Activated naive CD4-positive, alpha-beta T cell treated with Interleukin-2 at 50 U/mL for 16 hours (primary cell): Measurements from ENCODE around the gene ARHGEF12.
A peak's percentile ranks its signal among the peaks of the same experiment; 100 is the strongest.

Source experiments
- DNase-seq: peaks from one replicate; pipeline ENCODE4 v3.0.0-alpha.2; 2020

The ARHGEF12 gene

GRCh38 chr11:120335908-120336640 is at the start of gene ARHGEF12:
Gene ARHGEF12, plus strand, starts transcription at chr11:120336413. Its CDS starts 831 bp downstream, at chr11:120337244.
- peak; percentile 83 for DNase-seq

- DNase-seq, result no peak
These were observed 48.2 kb upstream of the ARHGEF12 start for GRCh38 chr11:120288021-120288420.

- no peak for DNase-seq
These were observed 46.8 kb upstream of the ARHGEF12 start for GRCh38 chr11:120289426-120289825.

- no peak for DNase-seq
These were observed 45.3 kb upstream of the ARHGEF12 start for GRCh38 chr11:120290956-120291355.

- DNase-seq, result no peak
These were observed 43.0 kb upstream of the ARHGEF12 start for GRCh38 chr11:120293038-120293800.

- no peak for DNase-seq
These were observed 42.1 kb upstream of the ARHGEF12 start for GRCh38 chr11:120294096-120294495.

- no peak for DNase-seq
These were observed 41.1 kb upstream of the ARHGEF12 start for GRCh38 chr11:120295099-120295498.

GRCh38 chr11:120296554-120296953 is 39.7 kb upstream of the ARHGEF12 start:
- no peak for DNase-seq

GRCh38 chr11:120298461-120298860 is 37.8 kb upstream of the ARHGEF12 start:
- DNase-seq, result no peak

GRCh38 chr11:120302001-120302805 is 34.0 kb upstream of the ARHGEF12 start:
- DNase-seq, result no peak

- DNase-seq, result peak; percentile 66
These were observed 33.1 kb upstream of the ARHGEF12 start for GRCh38 chr11:120303004-120303637.

GRCh38 chr11:120304526-120304925 is 31.7 kb upstream of the ARHGEF12 start:
- DNase-seq, result no peak

GRCh38 chr11:120305286-120305685 is 30.9 kb upstream of the ARHGEF12 start:
- no peak for DNase-seq

GRCh38 chr11:120306519-120307242 is 29.5 kb upstream of the ARHGEF12 start:
- DNase-seq, result no peak

- DNase-seq, result no peak
These were observed 28.7 kb upstream of the ARHGEF12 start for GRCh38 chr11:120307476-120307875.

- DNase-seq, result no peak
These were observed 28.1 kb upstream of the ARHGEF12 start for GRCh38 chr11:120308081-120308480.

- DNase-seq, result no peak
These were observed 25.3 kb upstream of the ARHGEF12 start for GRCh38 chr11:120310870-120311269.

- DNase-seq, result no peak
These were observed 21.4 kb upstream of the ARHGEF12 start for GRCh38 chr11:120314861-120315260.

- DNase-seq, result no peak
These were observed 19.1 kb upstream of the ARHGEF12 start for GRCh38 chr11:120316880-120317688.

- DNase-seq, result no peak
These were observed 18.3 kb upstream of the ARHGEF12 start for GRCh38 chr11:120317689-120318480.
